Measurements from ENCODE around the gene POLK. TPM values are rescaled to one million over a fixed set of nuclear protein-coding genes. Genes with fewer than 3 reads are reported as not detected.

Gene POLK
- total and polyA plus RNA-seq, 2 of the 13 experiments (the other 11 are each of a cell fraction or from before 2014, with no cell fraction given): 8.6 to 11.7 TPM

GRCh38 chr5:75511435-75512382, at the start of gene POLK, which contains the start of gene CERT1 (continued):
- TF ChIP-seq PCBP1 (IDR thresholded peaks at IDR 0.05; ENCODE audit: borderline replicate concordance, low read depth, low read length) (0 out of 2 replicates have a peak, but pooled peaks have one; percentile 28), ZNF232 (CRISPR knock-in tag; IDR thresholded peaks at IDR 0.05; ENCODE audit: borderline replicate concordance) (no peak), NR0B2 (CRISPR knock-in tag; IDR thresholded peaks at IDR 0.05) (no peak; the same call in 1 of the 2 replicates), BRD4 (CRISPR knock-in tag; IDR thresholded peaks at IDR 0.05) (no peak), ATM (IDR thresholded peaks at IDR 0.05; ENCODE audit: borderline replicate concordance) (no peak), ZNF136 (CRISPR knock-in tag; IDR thresholded peaks at IDR 0.05; ENCODE audit: low read depth) (no peak), ELK4 (CRISPR knock-in tag; IDR thresholded peaks at IDR 0.05; ENCODE audit: borderline replicate concordance) (no peak), SOX5 (CRISPR knock-in tag; IDR thresholded peaks at IDR 0.05; ENCODE audit: borderline replicate concordance) (peak; percentile 47), ZBTB34 (CRISPR knock-in tag; IDR thresholded peaks at IDR 0.05) (no peak), FOXP1 (IDR thresholded peaks at IDR 0.05) (no peak), FOXP1 (CRISPR knock-in tag; IDR thresholded peaks at IDR 0.05) (no peak), CSRNP2 (CRISPR knock-in tag; conservative IDR thresholded peaks at IDR 0.05; ENCODE audit: low read depth) (no peak), AGO2 (optimal IDR thresholded peaks at IDR 0.05; ENCODE audit: low read depth, low read length) (no peak), PLRG1 (conservative IDR thresholded peaks at IDR 0.05) (no peak), HOMEZ (CRISPR knock-in tag; IDR thresholded peaks at IDR 0.05; ENCODE audit: low read depth) (peak; percentile 98), RNF219 (CRISPR knock-in tag; IDR thresholded peaks at IDR 0.05) (no peak), BORCS8-MEF2B (CRISPR knock-in tag; IDR thresholded peaks at IDR 0.05) (no peak), RELA (CRISPR knock-in tag; IDR thresholded peaks at IDR 0.05) (no peak), MAFG (CRISPR knock-in tag; IDR thresholded peaks at IDR 0.05) (no peak), GLI4 (CRISPR knock-in tag; IDR thresholded peaks at IDR 0.05; ENCODE audit: borderline replicate concordance) (no peak)
